ENCODE results near the gene UBTD2.

UBTD2 gene

GRCh38 chr5:172178991-172179989 lies 104.3 kb downstream of the UBTD2 start:
- Histone ChIP-seq H3K4me1 (ENCODE audit: control insufficient read depth in 2 of 2, insufficient read depth in 1 of 2, low read depth in 1 of 2, low read length in 2 of 2) (peaks cover 5 to 10% of the 10 kb centered on the region in 2 donors), H2BK120ac (ENCODE audit: low read depth, low read length) (no peak overlapping the region), H2BK5ac (ENCODE audit: low read length) (no peak overlapping the region), H4K91ac (ENCODE audit: low read depth, low read length, poor library complexity) (no peak overlapping the region), H4K8ac (ENCODE audit: low read depth, low read length) (no peak overlapping the region), H2BK12ac (ENCODE audit: low read length) (no peak overlapping the region), H3K14ac (ENCODE audit: low read length) (no peak overlapping the region), H3K9ac (ENCODE audit: low read depth, low read length, poor library complexity) (no peak overlapping the region), H3K79me1 (ENCODE audit: low read depth, low read length) (peaks cover 2% of the 10 kb centered on the region), H2AK5ac (ENCODE audit: low read depth, low read length) (no peak overlapping the region), H3K4me2 (ENCODE audit: insufficient read depth, low read length, poor library complexity, severe bottlenecking) (no peak overlapping the region), H3K9me3 (replicated peaks in 1 of 2; ENCODE audit: control insufficient read depth in 2 of 2, insufficient read depth in 1 of 2, low read depth in 1 of 2, low read length in 2 of 2) (no peaks in the 10 kb centered on the region), H3K36me3 (replicated peaks in 1 of 2; ENCODE audit: control insufficient read depth in 2 of 2, insufficient read depth in 2 of 2, low read length in 2 of 2) (peaks cover 0 to 3% of the 10 kb centered on the region in 2 donors), H3K18ac (ENCODE audit: low read length) (peak overlapping the region; percentile 40), H3K27ac (replicated peaks; ENCODE audit: low read length) (no peak overlapping the region), H2AFZ (ENCODE audit: low read length) (no peak overlapping the region), H2BK15ac (ENCODE audit: low read length) (no peak overlapping the region), H3K23ac (ENCODE audit: low read depth, low read length, poor library complexity) (no peak overlapping the region), H3K4ac (ENCODE audit: low read length) (no peak overlapping the region), H3K27me3 (ENCODE audit: control insufficient read depth in 3 of 3, insufficient read depth in 3 of 3, low read depth in 1 of 3, low read length in 3 of 3) (no peaks in the 10 kb centered on the region), H3K4me3 (ENCODE audit: low read length in 2 of 2) (no peak overlapping the region)
- DNase-seq (ENCODE audit: low spot score), result no peak
- no CpG with 5 or more reads among the region's 18 CpGs for WGBS, 2 donors (ENCODE audit: extremely low coverage in 2 of 2, insufficient read length in 2 of 2, insufficient replicate concordance in 1 of 2)

GRCh38 chr5:172178301-172178987 lies 105.1 kb downstream of the UBTD2 start:
- Histone ChIP-seq H4K91ac (ENCODE audit: low read depth, low read length, poor library complexity) (no peak overlapping the region), H3K4me2 (ENCODE audit: insufficient read depth, low read length, poor library complexity, severe bottlenecking) (no peak overlapping the region), H3K4ac (ENCODE audit: low read length) (no peak overlapping the region), H2BK15ac (ENCODE audit: low read length) (no peak overlapping the region), H3K27me3 (ENCODE audit: control insufficient read depth in 3 of 3, insufficient read depth in 3 of 3, low read depth in 1 of 3, low read length in 3 of 3) (no peaks in the 10 kb centered on the region), H2BK120ac (ENCODE audit: low read depth, low read length) (no peak overlapping the region), H2BK5ac (ENCODE audit: low read length) (no peak overlapping the region), H3K27ac (replicated peaks; ENCODE audit: low read length) (no peak overlapping the region), H2AK5ac (ENCODE audit: low read depth, low read length) (no peak overlapping the region), H4K8ac (ENCODE audit: low read depth, low read length) (no peak overlapping the region), H3K14ac (ENCODE audit: low read length) (no peak overlapping the region), H3K23ac (ENCODE audit: low read depth, low read length, poor library complexity) (peak overlapping the region; percentile 87), H3K79me1 (ENCODE audit: low read depth, low read length) (peaks cover 2% of the 10 kb centered on the region), H2AFZ (ENCODE audit: low read length) (no peak overlapping the region), H3K9me3 (replicated peaks in 1 of 2; ENCODE audit: control insufficient read depth in 2 of 2, insufficient read depth in 1 of 2, low read depth in 1 of 2, low read length in 2 of 2) (no peaks in the 10 kb centered on the region), H2BK12ac (ENCODE audit: low read length) (no peak overlapping the region), H3K4me1 (ENCODE audit: control insufficient read depth in 2 of 2, insufficient read depth in 1 of 2, low read depth in 1 of 2, low read length in 2 of 2) (peaks cover 6 to 10% of the 10 kb centered on the region in 2 donors), H3K36me3 (replicated peaks in 1 of 2; ENCODE audit: control insufficient read depth in 2 of 2, insufficient read depth in 2 of 2, low read length in 2 of 2) (no peaks in the 10 kb centered on the region), H3K18ac (ENCODE audit: low read length) (peak overlapping the region; percentile 5), H3K4me3 (ENCODE audit: low read length in 2 of 2) (no peak overlapping the region), H3K9ac (ENCODE audit: low read depth, low read length, poor library complexity) (peak overlapping the region; percentile 63)
- no CpG with 5 or more reads among the region's 18 CpGs for WGBS, 2 donors (ENCODE audit: extremely low coverage in 2 of 2, insufficient read length in 2 of 2, insufficient replicate concordance in 1 of 2)
- no peak for DNase-seq (ENCODE audit: low spot score)

- peaks cover 6 to 10% of the 10 kb centered on the region in 2 donors for H3K4me1 ChIP-seq (ENCODE audit: control insufficient read depth in 2 of 2, insufficient read depth in 1 of 2, low read depth in 1 of 2, low read length in 2 of 2)
- H3K9me3 ChIP-seq (replicated peaks in 1 of 2; ENCODE audit: control insufficient read depth in 2 of 2, insufficient read depth in 1 of 2, low read depth in 1 of 2, low read length in 2 of 2), result no peaks in the 10 kb centered on the region
- no peaks in the 10 kb centered on the region for H3K36me3 ChIP-seq (replicated peaks in 1 of 2; ENCODE audit: control insufficient read depth in 2 of 2, insufficient read depth in 2 of 2, low read length in 2 of 2)
- H3K4ac ChIP-seq (ENCODE audit: low read length), result no peak overlapping the region
- DNase-seq (ENCODE audit: low spot score), result no peak
- H4K91ac ChIP-seq (ENCODE audit: low read depth, low read length, poor library complexity), result no peak overlapping the region
- no peak overlapping the region for H3K27ac ChIP-seq (replicated peaks; ENCODE audit: low read length)
- no peak overlapping the region for H2BK120ac ChIP-seq (ENCODE audit: low read depth, low read length)
- WGBS, 2 donors (ENCODE audit: extremely low coverage in 2 of 2, insufficient read length in 2 of 2, insufficient replicate concordance in 1 of 2), result no CpG with 5 or more reads among the region's 7 CpGs
- peaks cover 2% of the 10 kb centered on the region for H3K79me1 ChIP-seq (ENCODE audit: low read depth, low read length)
- no peak overlapping the region for H4K8ac ChIP-seq (ENCODE audit: low read depth, low read length)
- no peak overlapping the region for H2AK5ac ChIP-seq (ENCODE audit: low read depth, low read length)
- no peak overlapping the region for H2AFZ ChIP-seq (ENCODE audit: low read length)
- no peaks in the 10 kb centered on the region for H3K27me3 ChIP-seq (ENCODE audit: control insufficient read depth in 3 of 3, insufficient read depth in 3 of 3, low read depth in 1 of 3, low read length in 3 of 3)
- no peak overlapping the region for H2BK5ac ChIP-seq (ENCODE audit: low read length)
- H3K4me3 ChIP-seq (ENCODE audit: low read length in 2 of 2), result no peak overlapping the region
- no peak overlapping the region for H3K23ac ChIP-seq (ENCODE audit: low read depth, low read length, poor library complexity)
- no peak overlapping the region for H3K14ac ChIP-seq (ENCODE audit: low read length)
- no peak overlapping the region for H2BK15ac ChIP-seq (ENCODE audit: low read length)
- H2BK12ac ChIP-seq (ENCODE audit: low read length), result no peak overlapping the region
- no peak overlapping the region for H3K4me2 ChIP-seq (ENCODE audit: insufficient read depth, low read length, poor library complexity, severe bottlenecking)
- H3K9ac ChIP-seq (ENCODE audit: low read depth, low read length, poor library complexity), result no peak overlapping the region
- no peak overlapping the region for H3K18ac ChIP-seq (ENCODE audit: low read length)
Observed at GRCh38 chr5:172177176-172177575, 106.4 kb downstream of the UBTD2 start.

- H3K4ac ChIP-seq (ENCODE audit: low read length), result no peak overlapping the region
- no CpG with 5 or more reads among the region's 7 CpGs for WGBS, 2 donors (ENCODE audit: extremely low coverage in 2 of 2, insufficient read length in 2 of 2, insufficient replicate concordance in 1 of 2)
- H3K36me3 ChIP-seq (replicated peaks in 1 of 2; ENCODE audit: control insufficient read depth in 2 of 2, insufficient read depth in 2 of 2, low read length in 2 of 2), result no peaks in the 10 kb centered on the region
- H3K4me1 ChIP-seq (ENCODE audit: control insufficient read depth in 2 of 2, insufficient read depth in 1 of 2, low read depth in 1 of 2, low read length in 2 of 2), result peaks cover 6 to 20% of the 10 kb centered on the region in 2 donors
- no peak overlapping the region for H3K9ac ChIP-seq (ENCODE audit: low read depth, low read length, poor library complexity)
- peak overlapping the region; percentile 11 for H2BK15ac ChIP-seq (ENCODE audit: low read length)
- no peak overlapping the region for H2BK5ac ChIP-seq (ENCODE audit: low read length)
- no peaks in the 10 kb centered on the region for H3K9me3 ChIP-seq (replicated peaks in 1 of 2; ENCODE audit: control insufficient read depth in 2 of 2, insufficient read depth in 1 of 2, low read depth in 1 of 2, low read length in 2 of 2)
- no peaks in the 10 kb centered on the region for H3K27me3 ChIP-seq (ENCODE audit: control insufficient read depth in 3 of 3, insufficient read depth in 3 of 3, low read depth in 1 of 3, low read length in 3 of 3)
- H3K27ac ChIP-seq (replicated peaks; ENCODE audit: low read length), result no peak overlapping the region
- H4K91ac ChIP-seq (ENCODE audit: low read depth, low read length, poor library complexity), result no peak overlapping the region
- no peak overlapping the region for H2BK12ac ChIP-seq (ENCODE audit: low read length)
- no peak overlapping the region for H4K8ac ChIP-seq (ENCODE audit: low read depth, low read length)
- no peak overlapping the region for H3K23ac ChIP-seq (ENCODE audit: low read depth, low read length, poor library complexity)
- H2BK120ac ChIP-seq (ENCODE audit: low read depth, low read length), result no peak overlapping the region
- no peak overlapping the region for H3K4me3 ChIP-seq (ENCODE audit: low read length in 2 of 2)
- H3K14ac ChIP-seq (ENCODE audit: low read length), result no peak overlapping the region
- H2AFZ ChIP-seq (ENCODE audit: low read length), result no peak overlapping the region
- H3K4me2 ChIP-seq (ENCODE audit: insufficient read depth, low read length, poor library complexity, severe bottlenecking), result no peak overlapping the region
- peaks cover 2% of the 10 kb centered on the region for H3K79me1 ChIP-seq (ENCODE audit: low read depth, low read length)
- no peak overlapping the region for H2AK5ac ChIP-seq (ENCODE audit: low read depth, low read length)
- no peak for DNase-seq (ENCODE audit: low spot score)
- no peak overlapping the region for H3K18ac ChIP-seq (ENCODE audit: low read length)
Observed at GRCh38 chr5:172175263-172175719, 108.3 kb downstream of the UBTD2 start.
